ENCODE data around the gene CHD2.

Gene CHD2

DNA sequence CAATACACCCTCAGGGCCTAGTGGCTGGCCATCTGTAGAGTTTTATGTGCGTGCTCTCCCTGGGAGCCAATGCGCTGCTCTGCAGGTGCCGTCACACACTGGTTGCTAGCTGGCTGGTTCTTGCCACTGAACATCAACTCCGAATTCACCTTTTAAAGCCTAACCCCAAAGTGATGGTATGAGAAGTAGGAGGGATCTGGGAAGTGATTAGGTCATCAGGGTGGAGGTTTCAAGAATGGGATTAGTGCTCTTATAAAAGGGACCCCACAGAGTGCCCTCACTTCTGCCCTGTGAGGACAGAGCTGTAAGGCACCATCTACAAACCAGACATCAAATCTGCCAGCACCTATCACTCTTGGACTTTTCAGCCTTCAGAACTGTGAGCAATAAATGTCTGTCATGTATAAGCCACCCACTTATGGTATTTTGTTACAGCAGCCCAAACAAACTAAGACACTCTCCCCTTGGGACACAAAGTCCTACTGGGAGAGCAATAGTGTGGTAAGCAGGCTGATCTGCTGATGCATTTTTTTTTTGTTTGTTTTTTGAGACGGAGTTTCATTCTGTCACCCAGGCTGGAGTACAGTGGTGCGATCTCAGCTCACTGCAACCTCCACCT is 168.6 kb downstream of the CHD2 start:
- no peaks in the 10 kb centered on the region for H3K9me2 ChIP-seq (replicated peaks; ENCODE audit: low read depth, low read length)
- H3K4me2 ChIP-seq (ENCODE audit: low read depth, low read length, poor library complexity, severe bottlenecking) = no peak overlapping the region
- no peaks in the 10 kb centered on the region for H3F3A ChIP-seq (ENCODE audit: low read depth)
- H3K4me1 ChIP-seq (ENCODE audit: insufficient read depth, low read length, poor library complexity, severe bottlenecking) = peaks cover 34% of the 10 kb centered on the region
- H3K9ac ChIP-seq (ENCODE audit: low read depth, low read length, poor library complexity, severe bottlenecking) = no peak overlapping the region
- H4K20me1 ChIP-seq (ENCODE audit: insufficient read depth, low read length, poor library complexity, severe bottlenecking) = no peaks in the 10 kb centered on the region
- H3K36me3 ChIP-seq (ENCODE audit: insufficient read depth, low read length) = no peaks in the 10 kb centered on the region
- H3K9me3 ChIP-seq (ENCODE audit: insufficient read depth, low read depth, low read length) = no peaks in the 10 kb centered on the region
- H3K79me2 ChIP-seq (ENCODE audit: insufficient read depth, low read length) = no peaks in the 10 kb centered on the region
- no peak overlapping the region for H3K4me3 ChIP-seq (ENCODE audit: low read length, poor library complexity, severe bottlenecking)
- H3K27me3 ChIP-seq (ENCODE audit: insufficient read depth, low read length, poor library complexity, severe bottlenecking) = peaks cover 31% of the 10 kb centered on the region
- no peak overlapping the region for H2AFZ ChIP-seq (ENCODE audit: low read length)
- no peak for TF ChIP-seq CTCF (conservative IDR thresholded peaks at IDR 0.05; ENCODE audit: low read length)
- no peak for TF ChIP-seq EZH2phosphoT487 (IDR thresholded peaks at IDR 0.05; ENCODE audit: borderline replicate concordance)

- Histone ChIP-seq H3K36me3 (ENCODE audit: insufficient read depth, low read length) (no peaks in the 10 kb centered on the region), H3K79me2 (ENCODE audit: insufficient read depth, low read length) (no peaks in the 10 kb centered on the region), H3K9ac (ENCODE audit: low read depth, low read length, poor library complexity, severe bottlenecking) (no peak overlapping the region), H3K4me2 (ENCODE audit: low read depth, low read length, poor library complexity, severe bottlenecking) (no peak overlapping the region), H3F3A (ENCODE audit: low read depth) (no peaks in the 10 kb centered on the region), H3K27me3 (ENCODE audit: insufficient read depth, low read length, poor library complexity, severe bottlenecking) (peaks cover 42% of the 10 kb centered on the region), H3K4me3 (ENCODE audit: low read length, poor library complexity, severe bottlenecking) (no peak overlapping the region), H3K9me2 (replicated peaks; ENCODE audit: low read depth, low read length) (no peaks in the 10 kb centered on the region), H3K9me3 (ENCODE audit: insufficient read depth, low read depth, low read length) (no peaks in the 10 kb centered on the region), H3K4me1 (ENCODE audit: insufficient read depth, low read length, poor library complexity, severe bottlenecking) (peaks cover 20% of the 10 kb centered on the region), H2AFZ (ENCODE audit: low read length) (no peak overlapping the region), H4K20me1 (ENCODE audit: insufficient read depth, low read length, poor library complexity, severe bottlenecking) (no peaks in the 10 kb centered on the region)
- TF ChIP-seq EZH2phosphoT487 (IDR thresholded peaks at IDR 0.05; ENCODE audit: borderline replicate concordance) (no peak), CTCF (conservative IDR thresholded peaks at IDR 0.05; ENCODE audit: low read length) (no peak)
Measured at GRCh38 chr15:93070132-93070531, 170.0 kb downstream of the CHD2 start.

DNA sequence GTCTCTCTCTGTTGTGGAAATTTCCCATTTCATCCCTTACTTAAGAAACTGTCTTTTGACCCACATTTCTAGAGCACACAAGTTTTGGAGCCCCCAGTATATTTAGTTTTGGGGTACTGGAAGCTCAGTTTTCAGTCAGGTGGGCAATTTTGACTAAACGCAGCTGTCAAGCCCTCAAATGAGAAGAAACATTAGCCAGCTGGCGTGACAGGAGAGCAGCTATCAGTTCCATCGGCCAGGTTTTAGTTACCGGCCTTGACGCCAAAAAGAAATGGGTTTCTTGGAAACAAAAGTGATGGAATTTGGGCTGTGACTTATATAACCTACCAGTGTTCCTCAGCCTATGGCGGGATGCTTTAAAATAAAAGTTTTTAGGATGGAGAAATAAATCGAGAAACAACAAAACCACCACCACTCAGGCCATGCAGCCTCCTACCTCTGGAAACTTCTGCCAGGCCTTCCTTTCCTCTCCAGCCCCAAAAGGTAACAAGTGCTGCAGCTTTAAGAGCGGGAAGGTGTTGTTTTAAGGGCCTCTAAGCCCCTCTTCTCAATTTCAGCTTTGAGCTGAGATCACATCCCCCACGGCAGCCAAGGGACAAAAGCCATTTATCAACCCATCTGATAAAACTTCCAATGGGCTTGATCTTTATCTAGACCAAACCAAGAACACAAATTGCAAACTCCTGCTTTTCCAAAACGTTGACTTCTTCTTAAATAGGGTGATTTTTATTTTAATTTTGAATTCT is 170.6 kb downstream of the CHD2 start:
- Histone ChIP-seq H4K20me1 (ENCODE audit: insufficient read depth, low read length, poor library complexity, severe bottlenecking) (no peaks in the 10 kb centered on the region), H3K4me3 (ENCODE audit: low read length, poor library complexity, severe bottlenecking) (no peak overlapping the region), H3K4me2 (ENCODE audit: low read depth, low read length, poor library complexity, severe bottlenecking) (no peak overlapping the region), H3K9me3 (ENCODE audit: insufficient read depth, low read depth, low read length) (no peaks in the 10 kb centered on the region), H3F3A (ENCODE audit: low read depth) (no peaks in the 10 kb centered on the region), H3K9me2 (replicated peaks; ENCODE audit: low read depth, low read length) (no peaks in the 10 kb centered on the region), H3K9ac (ENCODE audit: low read depth, low read length, poor library complexity, severe bottlenecking) (no peak overlapping the region), H3K36me3 (ENCODE audit: insufficient read depth, low read length) (no peaks in the 10 kb centered on the region), H2AFZ (ENCODE audit: low read length) (no peak overlapping the region), H3K79me2 (ENCODE audit: insufficient read depth, low read length) (no peaks in the 10 kb centered on the region), H3K4me1 (ENCODE audit: insufficient read depth, low read length, poor library complexity, severe bottlenecking) (peaks cover 17% of the 10 kb centered on the region), H3K27me3 (ENCODE audit: insufficient read depth, low read length, poor library complexity, severe bottlenecking) (peaks cover 47% of the 10 kb centered on the region)
- TF ChIP-seq CTCF (conservative IDR thresholded peaks at IDR 0.05; ENCODE audit: low read length) = no peak
- TF ChIP-seq EZH2phosphoT487 (IDR thresholded peaks at IDR 0.05; ENCODE audit: borderline replicate concordance) = no peak

Data from Loucy (cell line).